GM12878 (cell line): Measurements from ENCODE around the gene KASH5. TPM values are rescaled to one million over a fixed set of nuclear protein-coding genes. Genes with fewer than 3 reads are reported as not detected.

Source experiments
- ATAC-seq: fragments of 200-7000 bp; cut with Tn5 transposase; 3 replicates; pipeline ENCODE4 v1.9.1; 2020; ENCODE audit warnings: mild to moderate bottlenecking, moderate library complexity
- BruUV-seq: library from RNA; stranded (reverse); fragments of 400-500 nt; replicated peaks from 2 replicates; lab custom pipeline; 2021; lab: Mats Ljungman, UMichigan
- CTCF ChIA-PET: fragments of 300-600 bp; sonication (Branson Sonifier 250); formaldehyde crosslinking; extraction: SDS; loops from one replicate; lab custom pipeline; 2021; ENCODE audit warnings: inconsistent platforms; lab: Yijun Ruan, JAX
- POLR2A ChIA-PET: fragments of 350-600 bp; formaldehyde crosslinking; extraction: SDS; loops from one replicate; lab custom pipeline; 2021; ENCODE audit warnings: inconsistent platforms; lab: Charles Lee
- RAD21 ChIA-PET: fragments of 300-600 bp; sonication (Branson Sonifier 250); formaldehyde crosslinking; loops from one replicate; lab custom pipeline; 2023; ENCODE audit warnings: antibody characterized with exemption; ENCODE audit not compliant: unreplicated experiment; lab: Charles Lee
- SMC1A ChIA-PET: fragments of 300-600 bp; sonication (Branson Sonifier 250); formaldehyde crosslinking; loops from one replicate; lab custom pipeline; 2023; ENCODE audit not compliant: unreplicated experiment, uncharacterized antibody; lab: Charles Lee
- DNase-seq: peaks from one replicate; pipeline ENCODE4 v3.0.0-alpha.2; 2011; ENCODE audit warnings: low read depth, low spot score
- FAIRE-seq: peaks from 3 replicates; lab custom pipeline; 2011; peaks lifted over from hg19 to GRCh38; lab: Jason Lieb, UNC
- H2AFZ ChIP-seq: 2 replicates; pipeline ENCODE4 v1.6.0; 2011; ENCODE audit warnings: low read depth, low read length, control low read depth; ENCODE audit not compliant: control insufficient read depth
- H3K27ac ChIP-seq: 2 replicates; pipeline ENCODE4 v1.5.1; 2011; ENCODE audit warnings: control low read depth; ENCODE audit not compliant: control insufficient read depth, insufficient read depth
- H3K27me3 ChIP-seq, 2 experiments: replicated peaks in 1 of 2; 2 replicates each; pipeline versions ENCODE4 v1.6.0 to v1.6.1; 2011; ENCODE audit warnings: low read length in 1 of 2; ENCODE audit not compliant: control insufficient read depth in 2 of 2, insufficient read depth in 2 of 2
- H3K36me3 ChIP-seq, 2 experiments: 2 replicates each; pipeline ENCODE4 v1.5.1; 2011; ENCODE audit warnings: low read length in 1 of 2; ENCODE audit not compliant: control insufficient read depth in 2 of 2, insufficient read depth in 2 of 2
- H3K4me1 ChIP-seq: 2 replicates; pipeline ENCODE4 v1.6.1; 2011; ENCODE audit warnings: mild to moderate bottlenecking, low read length, moderate library complexity, mixed read lengths; ENCODE audit not compliant: control insufficient read depth, insufficient read depth
- H3K4me2 ChIP-seq: 2 replicates; pipeline ENCODE4 v1.6.0; 2011; ENCODE audit warnings: control low read depth; ENCODE audit not compliant: control insufficient read depth, insufficient read depth
- H3K4me3 ChIP-seq: fragments of 200-600 bp; sonication (generic); 2 replicates; pipeline ENCODE4 v1.5.1; 2016
- H3K79me2 ChIP-seq: 2 replicates; pipeline ENCODE4 v1.6.0; 2011; ENCODE audit warnings: low read length; ENCODE audit not compliant: control insufficient read depth, insufficient read depth
- H3K9ac ChIP-seq: 2 replicates; pipeline ENCODE4 v1.8.0; 2011; ENCODE audit warnings: low read length, control low read depth, mixed read lengths; ENCODE audit not compliant: control insufficient read depth, insufficient read depth
- H3K9me3 ChIP-seq: replicated peaks from 3 replicates; pipeline ENCODE4 v1.5.1; 2011; ENCODE audit warnings: mild to moderate bottlenecking, low read length; ENCODE audit not compliant: control insufficient read depth, insufficient read depth
- H4K20me1 ChIP-seq: 2 replicates; pipeline ENCODE4 v1.6.0; 2011; ENCODE audit not compliant: control insufficient read depth, insufficient read depth
- KAT2A ChIP-seq: conservative IDR thresholded peaks from 2 replicates; pipeline ENCODE4 v1.6.1; 2011; ENCODE audit warnings: low read depth, low read length; ENCODE audit not compliant: control insufficient read depth
- MYC ChIP-seq: IDR thresholded peaks from 2 replicates; pipeline ENCODE4 v1.6.1; 2011; ENCODE audit warnings: mild to moderate bottlenecking, low read length, moderate library complexity, inconsistent platforms; ENCODE audit not compliant: insufficient read depth, insufficient replicate concordance, insufficient read length, severe bottlenecking
- NFXL1 ChIP-seq: fragments of 450-650 bp; IDR thresholded peaks from 2 replicates; pipeline ENCODE4 v1.6.1; 2017; ENCODE audit warnings: antibody characterized with exemption, mild to moderate bottlenecking, borderline replicate concordance
- NR2C1 ChIP-seq: fragments of 450-650 bp; IDR thresholded peaks from 2 replicates; pipeline ENCODE4 v1.6.1; 2017; ENCODE audit warnings: antibody characterized with exemption, mild to moderate bottlenecking, moderate library complexity
- PAX8 ChIP-seq: fragments of 450-650 bp; IDR thresholded peaks from 2 replicates; pipeline ENCODE4 v1.6.1; 2017; ENCODE audit warnings: mild to moderate bottlenecking, moderate library complexity
- POU2F2 ChIP-seq: IDR thresholded peaks from 3 replicates; pipeline ENCODE4 v1.6.1; 2011; ENCODE audit warnings: low read depth, mild to moderate bottlenecking, low read length, borderline replicate concordance
- WGBS: methylation state at CpG from one replicate; pipeline ENCODE4 v1.1.6; 2016; ENCODE audit warnings: low lambda C conversion rate; ENCODE audit not compliant: insufficient replicate concordance, insufficient coverage; ENCODE audit errors: missing lambda C conversion rate; 5-methylcytosine and 5-hydroxymethylcytosine counted together
- in situ Hi-C: fragments of 300-500 bp; cut with MboI; formaldehyde crosslinking; loops from 9 replicates; pipeline ENCODE4 v1.14.3; 2018; ENCODE audit warnings: mixed read lengths
- intact Hi-C: fragments of 100-400 bp; cut with micrococcal nuclease; formaldehyde crosslinking; loops from one replicate; pipeline ENCODE4 v1.14.2; 2022; ENCODE audit not compliant: unreplicated experiment
- polyA plus RNA-seq, 11 experiments: library from polyadenylated mRNA; depleted of rRNA in 4 of 11; unstranded in 6 of 11; stranded (reverse) in 5 of 11; fragments of >200 nt; fragmentation: Nextera tagmentation in 4 of 11; fragmentation: Illumina TruSeq in 1 of 11; extraction: Ambion mirVana in 4 of 11; extraction: Trizol in 1 of 11; gene quantifications; 1 replicate in 1 of 11; 2 replicates in 10 of 11; pipeline versions ENCODE4 v1.2.1 to v1.2.3, GENCODE V29; 2011 to 2016; ENCODE audit warnings: inconsistent platforms in 2 of 11, missing spikeins in 2 of 11, low read depth in 1 of 11
- total RNA-seq, 4 experiments: library from RNA; depleted of rRNA in 3 of 4; stranded (reverse); fragments of >200 nt in 3 of 4; fragmentation: Illumina TruSeq in 1 of 4; extraction: Trizol in 1 of 4; gene quantifications; 2 replicates each; pipeline versions ENCODE4 v1.2.1 to v1.2.3, GENCODE V29; 2013 to 2021

KASH5 gene
- total and polyA plus RNA-seq, 10 of the 15 experiments (the other 5 are each of a cell fraction or from before 2014, with no cell fraction given): 0.03 to 0.06 (median 0.05) TPM; not detected in 7

GRCh38 chr19:49400029-49400428 lies 12.0 kb downstream of the KASH5 start:
- whole genome bisulfite sequencing: 94% methylated on average over 6 of the region's 6 CpGs
- Histone ChIP-seq H3K9me3 (no peaks in the 10 kb centered on the region), H3K27me3 (no peaks in the 10 kb centered on the region), H3K27ac (no peak overlapping the region), H3K4me1 (peaks cover 4% of the 10 kb centered on the region), H3K9ac (no peak overlapping the region), H4K20me1 (no peaks in the 10 kb centered on the region), H3K79me2 (no peaks in the 10 kb centered on the region), H3K4me3 (no peak overlapping the region), H2AFZ (no peak overlapping the region), H3K36me3 (no peaks in the 10 kb centered on the region), H3K4me2 (no peak overlapping the region)
- POLR2A ChIA-PET: interaction anchor here (1.5 kb wide), 1 partner anchor 10 kb away, joined by 3 read pairs; no protein-coding TSS in a partner anchor
- SMC1A ChIA-PET: interaction anchor here (1.7 kb wide), 1 partner anchor 15 kb away, joined by 4 read pairs; no protein-coding TSS in a partner anchor
- TF ChIP-seq KAT2A: no peak
- TF ChIP-seq PAX8: no peak
- TF ChIP-seq NR2C1: no peak
- TF ChIP-seq MYC: no peak
- TF ChIP-seq POU2F2: no peak
- no peak for TF ChIP-seq NFXL1
- in situ Hi-C loops: no loop called here
- CTCF ChIA-PET: no interaction called here
- DNase-seq (no peak), ATAC-seq (no peak), FAIRE-seq (no peak)
- RAD21 ChIA-PET: interaction anchor here (1.2 kb wide), 1 partner anchor 8 kb away, joined by 3 read pairs; no protein-coding TSS in a partner anchor
- intact Hi-C loops: no loop called here
- no TSS peak for BruUV-seq
